HG02588 (cell line): ENCODE data around the gene ROPN1B.
"Not testable (repeated sequence)": the region's sequence is repeated elsewhere in the genome, so short reads cannot be mapped to it uniquely, and the experiment has no call there.

Experiments used
- ATAC-seq: cut with Tn5 transposase; IDR thresholded peaks from one replicate; pipeline ENCODE4 v1.9.1; 2021; ENCODE audit warnings: mild to moderate bottlenecking, moderate library complexity; ENCODE audit not compliant: unreplicated experiment

Gene ROPN1B

GRCh38 chr3:125968701-125969592, at the start of gene ROPN1B:
TSS of gene ROPN1B (plus strand) at chr3:125969178. CDS start at chr3:125972055, 2,877 bp downstream.
- ATAC-seq: not testable (repeated sequence)

- ATAC-seq: not testable (repeated sequence)
These were observed 48.8 kb upstream of the ROPN1B start for GRCh38 chr3:125920191-125920590.

GRCh38 chr3:125920751-125921279, 48.2 kb upstream of the ROPN1B start:
- not testable (repeated sequence) for ATAC-seq

- not testable (repeated sequence) for ATAC-seq
These were observed 47.3 kb upstream of the ROPN1B start for GRCh38 chr3:125921712-125922111.

- ATAC-seq: not testable (repeated sequence)
These were observed 45.5 kb upstream of the ROPN1B start for GRCh38 chr3:125923324-125924115.

GRCh38 chr3:125924276-125924675, 44.7 kb upstream of the ROPN1B start:
- ATAC-seq: not testable (repeated sequence)

- not testable (repeated sequence) for ATAC-seq
These were observed 43.3 kb upstream of the ROPN1B start for GRCh38 chr3:125925727-125926126.

- not testable (repeated sequence) for ATAC-seq
These were observed 40.0 kb upstream of the ROPN1B start for GRCh38 chr3:125928771-125929545.

GRCh38 chr3:125929765-125930164, 39.2 kb upstream of the ROPN1B start:
- not testable (repeated sequence) for ATAC-seq

- not testable (repeated sequence) for ATAC-seq
These were observed 37.6 kb upstream of the ROPN1B start for GRCh38 chr3:125931355-125931880.

- not testable (repeated sequence) for ATAC-seq
These were observed 35.4 kb upstream of the ROPN1B start for GRCh38 chr3:125933397-125934173.

GRCh38 chr3:125935252-125935874, 33.6 kb upstream of the ROPN1B start:
- ATAC-seq: not testable (repeated sequence)

- not testable (repeated sequence) for ATAC-seq
These were observed 32.7 kb upstream of the ROPN1B start for GRCh38 chr3:125936210-125936815.

- not testable (repeated sequence) for ATAC-seq
These were observed 32.1 kb upstream of the ROPN1B start for GRCh38 chr3:125936891-125937290.

GRCh38 chr3:125947806-125948205, 21.2 kb upstream of the ROPN1B start:
- ATAC-seq: not testable (repeated sequence)

GRCh38 chr3:125948901-125949300, 20.1 kb upstream of the ROPN1B start:
- not testable (repeated sequence) for ATAC-seq

- ATAC-seq: not testable (repeated sequence)
These were observed 17.8 kb upstream of the ROPN1B start for GRCh38 chr3:125951176-125951575.

- ATAC-seq: not testable (repeated sequence)
These were observed 12.0 kb upstream of the ROPN1B start for GRCh38 chr3:125957020-125957419.
